SK-N-MC (cell line): ENCODE data around the gene AACS.

ENCODE experiments used
- EZH2 ChIP-seq: fragments of 200-600 bp; sonication (generic); IDR thresholded peaks from one replicate; pipeline ENCODE4 v1.6.1; 2017; ENCODE audit warnings: antibody characterized with exemption
- FOXP2 ChIP-seq: optimal IDR thresholded peaks from 2 replicates; pipeline ENCODE3; 2011; ENCODE audit warnings: mild to moderate bottlenecking, moderate library complexity; ENCODE audit not compliant: insufficient read depth; ENCODE audit errors: extremely low read length, control extremely low read depth
- POLR2AphosphoS5 ChIP-seq: IDR thresholded peaks from 2 replicates; pipeline ENCODE4 v1.6.1; 2012; ENCODE audit warnings: mild to moderate bottlenecking, low read depth, low read length, borderline replicate concordance

DNA sequence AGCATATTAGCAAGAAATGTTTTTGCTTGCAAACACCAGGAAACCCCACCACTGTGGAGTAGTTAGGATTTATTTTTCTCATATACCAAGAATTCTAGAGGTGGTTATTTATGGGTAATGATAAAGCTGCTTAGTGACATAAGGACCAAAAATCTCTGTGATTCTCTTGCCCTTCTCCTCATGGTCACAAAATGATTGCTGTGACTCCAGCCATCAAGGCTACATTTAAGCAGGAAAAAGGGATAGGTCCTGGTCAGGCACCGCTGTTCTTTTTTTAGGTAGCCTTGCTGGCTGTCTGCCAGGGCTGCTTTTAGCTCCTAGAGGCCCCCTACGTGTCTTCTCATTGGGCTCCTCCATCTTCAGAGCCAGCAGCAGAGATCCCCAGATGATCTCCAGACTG is 104.2 kb downstream of the AACS start:
- no peak for TF ChIP-seq EZH2
- no peak for TF ChIP-seq FOXP2
- no peak for TF ChIP-seq POLR2AphosphoS5
